Stimulated activated CD8-positive, alpha-beta memory T cell treated with anti-CD3 and anti-CD28 coated beads, Interleukin-4, amount 100 ng/mL, for 48 hours (primary cell): Measurements from ENCODE around the gene FKBP14.

Experiments
- DNase-seq: peaks from one replicate; pipeline ENCODE4 v3.0.0-alpha.2; 2020

Gene FKBP14, protein sequence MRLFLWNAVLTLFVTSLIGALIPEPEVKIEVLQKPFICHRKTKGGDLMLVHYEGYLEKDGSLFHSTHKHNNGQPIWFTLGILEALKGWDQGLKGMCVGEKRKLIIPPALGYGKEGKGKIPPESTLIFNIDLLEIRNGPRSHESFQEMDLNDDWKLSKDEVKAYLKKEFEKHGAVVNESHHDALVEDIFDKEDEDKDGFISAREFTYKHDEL

DNA sequence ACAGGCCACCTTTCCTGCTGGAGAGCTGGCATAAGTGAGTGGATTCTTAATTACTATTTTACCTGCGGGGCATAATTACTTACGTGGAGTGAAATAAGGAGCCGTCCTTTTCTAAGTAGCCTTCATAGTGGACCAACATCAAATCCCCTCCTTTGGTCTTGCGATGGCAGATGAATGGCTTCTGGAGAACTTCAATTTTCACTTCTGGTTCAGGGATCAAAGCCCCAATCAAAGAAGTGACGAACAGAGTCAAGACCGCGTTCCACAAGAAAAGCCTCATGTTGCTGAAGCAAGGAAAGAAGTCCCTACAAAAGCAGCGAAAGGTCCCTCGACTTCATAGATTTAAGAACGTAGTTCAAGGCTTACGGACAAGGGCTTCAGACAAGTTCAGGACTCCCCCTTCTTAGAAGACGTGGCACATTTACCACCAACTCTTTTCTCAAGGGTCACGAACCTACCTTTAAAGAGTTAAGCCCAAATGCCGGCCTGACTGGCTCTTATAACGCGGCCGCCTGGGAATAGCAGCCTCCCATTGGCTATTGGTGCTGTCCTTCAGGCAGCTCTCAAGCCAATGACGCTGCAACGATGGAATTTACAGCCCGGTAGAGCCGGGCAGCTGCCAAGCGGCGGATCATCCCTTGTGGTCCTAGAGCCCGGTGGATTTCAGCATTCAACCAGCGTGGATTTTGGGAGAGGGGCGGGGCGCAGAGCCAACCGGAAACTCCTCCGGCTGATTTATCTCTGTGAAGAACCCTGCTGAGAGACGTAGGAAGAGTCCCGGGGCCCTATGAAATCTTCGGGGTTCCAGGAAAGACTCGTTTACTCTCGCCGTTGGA, at the start of gene FKBP14:
TSS of gene FKBP14 (minus strand) at position 474 of the 836 bp plus-strand sequence. CDS start at position 280, 194 bp downstream.
- DNase-seq, result peak; percentile 91

DNA sequence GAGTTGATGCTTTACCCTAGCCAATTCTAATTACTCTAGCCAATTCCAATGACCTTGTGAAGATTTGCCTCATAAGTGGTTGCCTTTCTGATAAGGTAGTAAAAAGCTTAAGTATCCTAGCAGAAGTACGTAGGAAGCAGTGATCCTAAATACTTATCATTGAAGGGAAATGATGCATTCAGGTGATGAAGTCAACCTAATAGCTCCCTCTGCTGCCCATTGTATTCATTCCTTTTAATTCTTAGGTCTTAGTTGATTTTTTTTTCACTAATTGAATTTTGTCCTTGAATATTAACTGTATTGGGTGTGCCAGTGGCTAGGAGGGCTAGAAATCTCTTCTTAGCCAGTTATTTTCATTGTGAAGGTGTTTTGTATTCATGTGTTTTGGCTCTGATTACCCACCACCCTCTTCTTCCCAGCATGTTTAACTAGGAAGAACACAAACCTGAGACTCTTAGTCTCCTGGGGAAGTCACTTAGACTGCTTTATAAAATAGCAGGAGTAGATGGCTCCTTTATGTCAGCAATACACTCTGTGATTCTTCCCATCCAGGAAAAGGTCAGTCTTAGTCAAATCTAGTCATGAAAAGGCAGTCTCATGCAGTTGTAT, 48.0 kb upstream of the FKBP14 start:
- no peak for DNase-seq

GRCh38 chr7:30072735-30073134, 46.2 kb upstream of the FKBP14 start:
- DNase-seq, result no peak

- DNase-seq, result no peak
Observed at GRCh38 chr7:30070052-30070451, 43.5 kb upstream of the FKBP14 start.

DNA sequence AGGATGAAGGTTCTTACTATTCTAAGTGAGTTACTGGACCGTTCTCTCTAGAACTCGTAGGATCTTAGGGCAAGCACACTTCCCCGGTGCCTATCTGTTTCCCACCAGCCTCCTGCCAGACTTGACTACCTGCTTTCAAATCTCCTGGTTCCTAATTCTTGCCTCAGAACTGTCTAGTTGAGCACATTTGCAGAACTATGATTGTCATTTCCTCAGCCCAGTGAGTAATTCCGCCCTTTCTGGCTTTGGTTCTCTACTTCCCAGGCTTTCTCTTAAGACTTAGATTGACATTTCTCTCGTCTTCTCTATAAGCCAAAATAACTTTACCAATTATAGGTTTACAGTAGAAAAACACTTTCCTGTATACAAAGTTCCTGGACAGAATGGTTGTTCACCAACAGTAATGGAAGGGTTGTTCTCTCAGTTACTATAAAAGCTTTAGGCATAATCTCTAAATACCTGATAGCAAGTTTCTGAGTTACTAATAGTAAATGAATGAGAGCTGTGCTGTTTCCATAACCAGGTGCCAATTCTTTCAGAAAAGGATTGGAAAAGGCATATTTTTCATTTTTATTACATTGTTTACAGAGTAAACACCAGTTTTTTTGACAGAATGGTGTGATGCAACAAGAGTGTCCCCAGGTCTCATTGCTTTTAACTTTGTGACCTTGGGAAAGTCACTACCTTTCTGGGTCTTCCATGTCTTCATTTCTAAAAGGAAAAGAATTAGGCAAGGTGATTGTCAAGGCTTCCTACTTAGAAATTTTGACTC, 42.8 kb upstream of the FKBP14 start:
- DNase-seq, result no peak

GRCh38 chr7:30068117-30068516, 41.6 kb upstream of the FKBP14 start:
- no peak for DNase-seq

GRCh38 chr7:30066687-30067086, 40.2 kb upstream of the FKBP14 start:
- DNase-seq, result no peak

- no peak for DNase-seq
Observed at GRCh38 chr7:30065746-30066145, 39.2 kb upstream of the FKBP14 start.

DNA sequence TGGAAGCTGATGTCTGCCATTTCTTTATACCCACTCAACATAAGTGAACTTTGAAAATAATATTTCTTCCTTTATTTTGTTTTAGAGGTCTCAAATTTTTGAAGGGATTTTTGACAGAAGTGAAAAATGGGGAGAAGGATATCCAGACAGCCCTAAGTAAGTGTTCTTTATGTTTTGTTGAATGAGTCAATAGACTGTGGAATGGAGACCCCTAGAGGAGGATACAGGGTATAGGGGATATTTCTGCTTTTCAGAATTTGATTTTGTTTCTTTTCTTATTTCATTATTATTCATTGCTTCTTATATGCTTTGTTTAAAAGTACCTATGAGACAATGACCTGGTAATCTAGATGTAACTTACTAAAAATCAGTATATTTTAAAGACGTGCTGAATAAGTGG, 36.1 kb upstream of the FKBP14 start:
- no peak for DNase-seq

- peak; percentile 36 for DNase-seq
Observed at GRCh38 chr7:30061786-30062185, 35.3 kb upstream of the FKBP14 start.

- DNase-seq, result no peak
Observed at GRCh38 chr7:30057741-30058140, 31.2 kb upstream of the FKBP14 start.

GRCh38 chr7:30053068-30053467, 26.6 kb upstream of the FKBP14 start:
- no peak for DNase-seq

DNA sequence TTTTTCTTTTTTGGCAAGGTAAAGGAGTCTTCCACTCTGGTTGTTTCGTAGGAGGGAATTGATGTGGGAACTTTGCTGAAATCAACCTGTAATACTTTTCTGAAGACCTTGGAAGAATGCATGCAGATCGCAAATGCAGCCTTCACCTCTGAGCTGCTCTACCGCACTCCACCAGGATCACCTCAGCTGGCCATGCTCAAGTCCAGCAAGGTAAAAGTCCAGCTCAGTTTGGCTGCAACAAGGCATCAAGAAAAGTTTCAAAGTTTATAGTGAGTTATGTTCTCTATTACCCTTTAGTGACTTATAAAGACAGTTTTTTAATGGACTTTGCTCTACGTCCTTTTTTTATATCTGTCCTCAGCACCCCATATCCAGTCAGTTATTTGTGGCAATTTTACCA, 22.7 kb upstream of the FKBP14 start:
- no peak for DNase-seq

- DNase-seq, result no peak
Observed at GRCh38 chr7:30048582-30048981, 22.1 kb upstream of the FKBP14 start.

DNA sequence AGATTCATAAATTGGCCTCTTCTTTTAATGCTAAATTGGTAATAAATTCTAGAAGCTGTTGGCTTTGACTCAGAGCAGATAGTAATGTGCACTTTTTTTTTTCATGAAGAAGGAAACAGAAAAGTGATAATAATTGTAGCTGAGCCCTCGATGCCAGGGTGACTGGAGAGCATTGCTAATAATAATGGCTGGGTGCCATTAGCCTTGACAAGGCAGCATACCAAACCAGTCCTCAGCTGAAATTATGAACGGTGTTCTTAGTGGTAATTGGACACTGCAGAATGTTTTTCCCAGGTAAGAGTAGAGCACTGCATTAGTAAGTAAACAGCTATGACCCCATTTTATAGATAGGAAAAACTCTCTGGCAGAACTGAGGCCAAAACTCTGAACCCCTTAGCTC, 20.6 kb upstream of the FKBP14 start:
- DNase-seq, result no peak

DNA sequence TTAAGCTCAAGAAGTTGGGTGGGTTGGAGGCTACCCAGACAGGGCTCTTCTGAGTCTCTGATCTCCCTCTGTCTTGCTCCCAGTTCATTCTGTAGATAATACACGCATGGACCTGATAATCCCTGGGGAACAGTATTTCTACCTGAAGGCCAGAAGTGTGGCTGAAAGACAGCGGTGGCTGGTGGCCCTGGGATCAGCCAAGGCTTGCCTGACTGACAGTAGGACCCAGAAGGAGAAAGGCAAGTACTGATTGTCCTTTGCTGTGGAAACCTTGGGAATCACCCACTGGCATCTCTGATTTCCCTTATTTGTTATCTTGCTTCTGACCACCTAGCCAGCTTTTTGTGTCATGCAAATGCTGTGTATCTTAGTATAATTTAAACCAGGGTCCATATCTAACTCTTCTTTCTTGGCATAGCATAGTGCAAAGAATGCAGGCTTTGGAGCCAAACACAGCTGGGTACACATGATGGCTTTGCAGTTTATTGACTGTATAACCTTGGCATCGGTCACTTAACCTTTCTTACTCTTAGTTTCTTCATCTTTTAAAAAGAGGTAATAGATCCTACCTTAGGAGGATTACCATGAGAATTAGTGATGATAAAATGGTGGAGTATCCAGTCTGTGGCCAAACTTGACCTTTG, 19.7 kb upstream of the FKBP14 start:
- DNase-seq, result no peak

- no peak for DNase-seq
Observed at GRCh38 chr7:30041526-30042269, 15.2 kb upstream of the FKBP14 start.

GRCh38 chr7:30040938-30041337, 14.4 kb upstream of the FKBP14 start:
- no peak for DNase-seq

GRCh38 chr7:30038196-30038980, 11.9 kb upstream of the FKBP14 start:
- DNase-seq, result no peak

GRCh38 chr7:30036220-30036619, 9.7 kb upstream of the FKBP14 start:
- DNase-seq, result no peak

DNA sequence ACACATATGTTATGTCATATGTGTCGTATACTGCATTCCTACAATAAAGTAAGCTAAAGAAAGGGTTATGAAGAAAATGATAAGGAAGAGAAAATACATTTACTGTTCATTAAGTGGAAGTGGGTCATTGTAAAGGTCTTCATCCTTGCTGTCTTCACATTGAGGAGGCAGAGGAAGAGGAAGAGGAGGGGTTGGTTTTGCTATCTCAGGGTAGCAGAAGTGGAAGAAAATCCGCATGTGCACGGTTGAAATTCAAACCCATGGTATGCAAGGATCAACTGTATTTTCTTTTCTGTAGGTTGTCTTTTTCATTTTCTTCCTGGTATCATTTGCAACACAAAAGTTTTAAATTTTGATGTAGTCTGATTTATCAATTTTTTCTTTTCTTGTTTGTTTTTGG, 8.0 kb upstream of the FKBP14 start:
- DNase-seq, result no peak
